RWPE2 (cell line): ENCODE results near the gene KITLG.
"Not testable (repeated sequence)": the region's sequence is repeated elsewhere in the genome, so short reads cannot be mapped to it uniquely, and the experiment has no call there.

Experiments used
- ATAC-seq: fragments of 200-7000 bp; cut with Tn5 transposase; 3 replicates; pipeline ENCODE4 v1.9.1; 2021; ENCODE audit warnings: low read depth
- DNase-seq: peaks from one replicate; pipeline ENCODE4 v3.0.0-alpha.2; 2020; ENCODE audit warnings: low spot score
- H3K27ac ChIP-seq: fragments of 450-650 bp; 2 replicates; pipeline ENCODE4 v1.5.1; 2017; ENCODE audit warnings: mild to moderate bottlenecking; ENCODE audit not compliant: poor library complexity, severe bottlenecking
- H3K27me3 ChIP-seq: fragments of 250-450 bp; sonication (Bioruptor Pico); 2 replicates; pipeline ENCODE4 v1.5.1; 2021; ENCODE audit warnings: mild to moderate bottlenecking, moderate library complexity; ENCODE audit not compliant: insufficient read depth, poor library complexity, severe bottlenecking
- H3K36me3 ChIP-seq: fragments of 250-450 bp; sonication (Bioruptor Pico); 2 replicates; pipeline ENCODE4 v1.5.1; 2020; ENCODE audit warnings: low read depth, mild to moderate bottlenecking, moderate library complexity
- H3K4me1 ChIP-seq: fragments of 250-450 bp; sonication (Bioruptor Pico); 2 replicates; pipeline ENCODE4 v1.5.1; 2021; ENCODE audit warnings: mild to moderate bottlenecking, moderate library complexity; ENCODE audit not compliant: insufficient read depth, poor library complexity, severe bottlenecking
- H3K4me3 ChIP-seq: fragments of 250-450 bp; sonication (Bioruptor Pico); 2 replicates; pipeline ENCODE4 v1.5.1; 2021; ENCODE audit warnings: mild to moderate bottlenecking, moderate library complexity; ENCODE audit not compliant: severe bottlenecking
- H3K9me3 ChIP-seq: fragments of 250-450 bp; sonication (Bioruptor Pico); 2 replicates; pipeline ENCODE4 v1.5.1; 2021; ENCODE audit warnings: mild to moderate bottlenecking, moderate library complexity; ENCODE audit not compliant: severe bottlenecking
- TF ChIP-seq, protein P1 (sequence below): fragments of 450-650 bp; IDR thresholded peaks from one replicate; pipeline ENCODE4 v1.5.1; 2017; ENCODE audit warnings: mild to moderate bottlenecking, moderate library complexity; ENCODE audit not compliant: poor library complexity, severe bottlenecking

KITLG gene

GRCh38 chr12:88556213-88556774, 24.0 kb downstream of the KITLG start:
- no peaks in the 10 kb centered on the region for H3K27me3 ChIP-seq
- peaks cover 33% of the 10 kb centered on the region for H3K4me1 ChIP-seq
- TF ChIP-seq, protein P1, sequence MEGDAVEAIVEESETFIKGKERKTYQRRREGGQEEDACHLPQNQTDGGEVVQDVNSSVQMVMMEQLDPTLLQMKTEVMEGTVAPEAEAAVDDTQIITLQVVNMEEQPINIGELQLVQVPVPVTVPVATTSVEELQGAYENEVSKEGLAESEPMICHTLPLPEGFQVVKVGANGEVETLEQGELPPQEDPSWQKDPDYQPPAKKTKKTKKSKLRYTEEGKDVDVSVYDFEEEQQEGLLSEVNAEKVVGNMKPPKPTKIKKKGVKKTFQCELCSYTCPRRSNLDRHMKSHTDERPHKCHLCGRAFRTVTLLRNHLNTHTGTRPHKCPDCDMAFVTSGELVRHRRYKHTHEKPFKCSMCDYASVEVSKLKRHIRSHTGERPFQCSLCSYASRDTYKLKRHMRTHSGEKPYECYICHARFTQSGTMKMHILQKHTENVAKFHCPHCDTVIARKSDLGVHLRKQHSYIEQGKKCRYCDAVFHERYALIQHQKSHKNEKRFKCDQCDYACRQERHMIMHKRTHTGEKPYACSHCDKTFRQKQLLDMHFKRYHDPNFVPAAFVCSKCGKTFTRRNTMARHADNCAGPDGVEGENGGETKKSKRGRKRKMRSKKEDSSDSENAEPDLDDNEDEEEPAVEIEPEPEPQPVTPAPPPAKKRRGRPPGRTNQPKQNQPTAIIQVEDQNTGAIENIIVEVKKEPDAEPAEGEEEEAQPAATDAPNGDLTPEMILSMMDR: no peak
- no peak overlapping the region for H3K27ac ChIP-seq
- ATAC-seq: no peak
- H3K9me3 ChIP-seq: no peaks in the 10 kb centered on the region
- no peak for DNase-seq
- H3K4me3 ChIP-seq: no peak overlapping the region
- H3K36me3 ChIP-seq: no peaks in the 10 kb centered on the region

GRCh38 chr12:88553941-88554658, 26.2 kb downstream of the KITLG start:
- peaks cover 27% of the 10 kb centered on the region for H3K4me1 ChIP-seq
- H3K27me3 ChIP-seq: no peaks in the 10 kb centered on the region
- H3K36me3 ChIP-seq: no peaks in the 10 kb centered on the region
- DNase-seq: no peak
- ATAC-seq: peak; percentile 88
- no peak overlapping the region for H3K4me3 ChIP-seq
- TF ChIP-seq, protein P1: no peak
- no peak overlapping the region for H3K27ac ChIP-seq
- H3K9me3 ChIP-seq: no peaks in the 10 kb centered on the region

DNA sequence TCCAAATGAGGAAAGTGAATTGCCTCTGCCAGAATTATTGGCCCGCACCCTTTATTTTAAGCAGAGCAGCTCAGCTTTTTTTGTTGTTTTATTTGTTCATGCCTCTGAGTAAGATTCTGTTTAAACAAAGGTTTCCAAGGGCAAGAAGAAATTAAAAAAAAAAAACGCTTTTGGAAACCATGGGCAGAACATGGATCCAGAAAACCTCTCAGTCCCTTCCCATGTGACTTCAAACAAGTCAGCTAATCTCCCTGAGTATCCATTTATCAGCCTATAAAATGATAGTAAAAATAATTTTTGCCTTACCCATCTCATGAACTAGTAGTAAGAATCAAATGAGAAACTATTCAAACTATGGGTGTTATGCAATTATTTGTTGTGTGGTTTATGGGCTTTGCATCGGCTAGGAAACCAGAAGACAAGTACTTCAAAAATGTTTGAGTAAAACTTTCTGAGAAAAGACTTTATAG, 27.6 kb downstream of the KITLG start:
- Histone ChIP-seq H3K9me3 (no peaks in the 10 kb centered on the region), H3K4me3 (no peak overlapping the region), H3K36me3 (no peaks in the 10 kb centered on the region), H3K4me1 (peaks cover 27% of the 10 kb centered on the region), H3K27ac (no peak overlapping the region), H3K27me3 (no peaks in the 10 kb centered on the region)
- TF ChIP-seq, protein P1: no peak
- peak; percentile 56; the same call in 2 of the 3 replicates for ATAC-seq
- no peak for DNase-seq

GRCh38 chr12:88549929-88550328, 30.3 kb downstream of the KITLG start:
- no peak for ATAC-seq
- H3K27me3 ChIP-seq: no peaks in the 10 kb centered on the region
- no peak overlapping the region for H3K27ac ChIP-seq
- H3K4me1 ChIP-seq: peaks cover 37% of the 10 kb centered on the region
- no peak overlapping the region for H3K4me3 ChIP-seq
- TF ChIP-seq, protein P1: no peak
- no peaks in the 10 kb centered on the region for H3K36me3 ChIP-seq
- no peaks in the 10 kb centered on the region for H3K9me3 ChIP-seq
- no peak for DNase-seq

- not testable (repeated sequence) for H3K36me3 ChIP-seq, DNase-seq, H3K9me3 ChIP-seq, ATAC-seq, H3K27me3 ChIP-seq, H3K4me3 ChIP-seq, H3K27ac ChIP-seq
- H3K4me1 ChIP-seq: peaks cover 18% of the 10 kb centered on the region
These were observed 32.3 kb downstream of the KITLG start for GRCh38 chr12:88547949-88548348.
